HL-60/S4 (cell line): ENCODE measurements around the gene KATNAL2.
"Not testable (repeated sequence)": the region's sequence is repeated elsewhere in the genome, so short reads cannot be mapped to it uniquely, and the experiment has no call there.

ENCODE experiments used
- in situ Hi-C: fragments of 300-500 bp; cut with MboI; formaldehyde crosslinking; loops from 2 replicates; pipeline ENCODE4 v1.14.3; 2022; ENCODE audit warnings: low sequenced_read_pairs

The KATNAL2 gene

DNA sequence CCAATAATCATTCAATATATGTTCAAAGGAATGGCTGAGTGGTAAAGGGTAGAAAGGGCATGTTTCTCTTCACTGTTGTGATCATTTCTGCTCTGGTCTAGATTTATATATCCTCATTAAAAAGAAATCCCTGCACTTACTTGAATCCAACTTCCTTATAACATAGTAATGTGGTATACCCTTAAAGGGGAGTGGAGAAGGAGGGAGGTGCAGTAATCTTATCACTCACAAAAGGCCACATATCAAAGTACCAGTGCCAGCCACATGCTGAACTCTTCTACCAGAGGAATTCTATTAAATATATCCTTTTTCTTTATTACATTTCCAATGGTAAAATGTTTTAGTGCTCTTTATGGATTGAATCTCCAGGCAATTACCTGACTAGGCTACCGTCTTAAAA lies 3.3 kb downstream of the KATNAL2 start:
- in situ Hi-C loops, result no loop called here

GRCh38 chr18:46939337-46939963 lies 22.0 kb downstream of the KATNAL2 start:
- in situ Hi-C loops, result no loop called here

GRCh38 chr18:46939998-46940571 lies 22.7 kb downstream of the KATNAL2 start:
- in situ Hi-C loops, result no loop called here

- in situ Hi-C loops, result no loop called here
Observed at GRCh38 chr18:46942646-46943045, 25.2 kb downstream of the KATNAL2 start.

DNA sequence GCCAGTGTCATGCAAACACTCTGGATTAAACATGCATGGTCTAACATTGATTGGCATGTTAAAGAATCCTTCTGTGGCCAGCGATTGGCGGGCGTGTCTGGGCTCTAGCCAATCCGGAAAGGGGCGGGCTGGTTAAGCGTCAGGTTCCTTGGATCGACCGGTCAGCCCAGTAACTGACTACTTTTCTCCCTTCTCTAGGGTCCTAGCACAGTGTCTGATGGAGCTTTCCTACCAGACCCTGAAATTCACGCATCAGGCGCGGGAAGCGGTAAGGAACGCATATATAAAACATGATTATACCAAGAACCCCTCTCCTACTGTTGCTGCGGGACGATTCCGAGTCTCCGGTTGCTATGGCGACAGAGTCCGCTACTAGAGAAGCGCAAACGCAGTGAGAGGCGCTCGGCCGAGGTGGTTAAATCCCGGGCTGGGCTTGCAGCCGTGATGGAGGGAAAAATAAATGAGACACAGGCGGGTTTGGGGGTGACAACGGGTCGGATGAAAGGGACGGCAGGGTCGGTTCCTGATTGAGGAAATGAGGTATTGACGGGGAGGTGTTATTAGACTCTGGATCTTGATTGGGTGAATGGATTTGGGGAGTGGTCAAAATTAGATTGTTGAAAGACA lies 29.4 kb downstream of the KATNAL2 start:
- in situ Hi-C loops, result no loop called here

DNA sequence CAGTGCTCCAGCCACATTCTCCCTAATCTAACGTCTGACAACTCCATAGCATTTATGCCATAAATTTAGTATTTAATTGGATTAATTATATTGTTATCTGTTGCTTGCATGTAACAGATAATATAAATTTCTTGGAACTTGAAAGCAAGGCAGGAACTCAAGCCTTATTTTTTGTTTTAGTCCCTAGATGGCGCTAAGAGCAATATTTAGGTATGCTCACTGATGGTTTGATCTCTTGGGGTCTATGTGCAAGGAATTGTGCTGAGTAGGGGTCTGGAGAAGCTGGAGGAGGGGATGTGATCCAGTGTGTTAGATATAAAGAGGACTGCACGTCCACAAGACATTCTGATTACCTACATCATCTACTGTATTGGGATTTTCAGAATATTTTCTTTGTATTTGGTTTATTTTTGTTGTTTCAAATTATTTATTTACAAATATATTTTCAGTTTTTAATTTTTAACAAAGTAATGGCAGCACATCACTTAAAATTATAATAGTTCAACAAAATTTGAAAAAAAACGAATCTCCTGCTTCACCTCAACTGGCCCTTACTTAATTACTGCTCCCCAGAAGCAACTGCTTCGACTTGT lies 32.8 kb downstream of the KATNAL2 start:
- in situ Hi-C loops, result no loop called here

- in situ Hi-C loops, result no loop called here
Observed at GRCh38 chr18:46953195-46953594, 35.8 kb downstream of the KATNAL2 start.

DNA sequence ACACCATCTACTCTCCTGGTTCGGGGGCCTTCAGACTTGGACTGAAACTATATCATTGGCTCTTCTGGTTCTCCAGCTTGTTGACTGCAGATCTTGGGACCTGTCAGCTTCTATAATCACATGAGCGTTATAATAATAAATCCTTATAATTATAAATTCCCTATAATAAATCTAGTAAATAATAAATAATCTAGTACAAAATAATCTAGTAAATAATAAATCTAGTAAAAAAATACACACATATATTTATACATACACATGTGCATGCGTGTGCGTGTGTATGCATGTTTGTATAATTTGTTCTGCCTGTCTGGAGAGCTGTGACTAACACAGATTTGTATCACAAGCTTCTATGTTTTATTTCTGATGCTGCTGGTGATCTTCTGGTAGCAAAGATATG lies 40.8 kb downstream of the KATNAL2 start:
- in situ Hi-C loops, result no loop called here

- in situ Hi-C loops, result not testable (repeated sequence)
Observed at GRCh38 chr18:46963656-46964578, 46.5 kb downstream of the KATNAL2 start.

GRCh38 chr18:46964579-46965293 lies 47.3 kb downstream of the KATNAL2 start:
- in situ Hi-C loops, result not testable (repeated sequence)

DNA sequence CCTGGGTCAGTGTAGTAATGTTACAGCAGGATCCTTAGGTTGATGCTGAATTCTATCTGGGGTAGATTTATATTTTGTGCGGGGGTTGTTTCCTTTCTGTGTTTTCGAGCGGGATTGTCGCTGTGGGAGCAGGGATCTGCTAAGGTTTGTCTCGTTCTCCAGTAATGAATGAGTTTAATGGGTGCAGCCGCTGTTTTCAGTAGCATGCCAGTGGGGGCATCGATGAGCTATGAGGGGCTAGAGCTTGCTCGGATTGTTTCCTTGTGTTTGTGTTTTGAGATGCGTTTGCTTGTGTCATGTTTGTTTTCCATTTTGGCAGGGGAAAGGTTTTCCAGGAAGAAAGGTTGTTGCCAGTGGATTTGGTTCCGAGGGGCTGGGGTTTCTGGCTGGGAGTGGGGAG lies 48.9 kb downstream of the KATNAL2 start:
- in situ Hi-C loops, result not testable (repeated sequence)

DNA sequence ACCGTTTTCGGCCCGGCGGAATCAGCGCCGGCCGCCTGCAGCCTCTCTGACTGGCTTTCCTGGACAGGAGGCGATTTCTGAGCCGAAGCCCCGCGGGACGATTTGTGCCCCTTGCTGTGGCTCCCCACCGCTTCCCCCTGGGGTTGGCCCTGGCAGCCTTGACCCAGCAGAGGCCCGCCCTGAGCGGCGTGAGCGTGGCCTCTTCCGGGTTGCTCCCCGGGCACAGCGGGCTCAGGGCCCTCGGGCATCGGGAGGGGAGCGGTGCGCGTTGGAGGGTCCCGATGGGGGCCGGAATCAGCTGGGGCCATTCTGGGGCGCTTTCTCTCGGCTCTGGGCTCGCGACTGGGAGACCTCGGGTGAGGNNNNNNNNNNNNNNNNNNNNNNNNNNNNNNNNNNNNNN lies 52.1 kb downstream of the KATNAL2 start:
- in situ Hi-C loops, result not testable (repeated sequence)

GRCh38 chr18:47019870-47020269 lies 102.5 kb downstream of the KATNAL2 start:
- in situ Hi-C loops, result not testable (repeated sequence)

GRCh38 chr18:47020757-47021156 lies 103.4 kb downstream of the KATNAL2 start:
- in situ Hi-C loops, result not testable (repeated sequence)

GRCh38 chr18:47022821-47023220 lies 105.4 kb downstream of the KATNAL2 start:
- in situ Hi-C loops, result not testable (repeated sequence)

GRCh38 chr18:47023769-47024465 lies 106.5 kb downstream of the KATNAL2 start:
- in situ Hi-C loops, result not testable (repeated sequence)

DNA sequence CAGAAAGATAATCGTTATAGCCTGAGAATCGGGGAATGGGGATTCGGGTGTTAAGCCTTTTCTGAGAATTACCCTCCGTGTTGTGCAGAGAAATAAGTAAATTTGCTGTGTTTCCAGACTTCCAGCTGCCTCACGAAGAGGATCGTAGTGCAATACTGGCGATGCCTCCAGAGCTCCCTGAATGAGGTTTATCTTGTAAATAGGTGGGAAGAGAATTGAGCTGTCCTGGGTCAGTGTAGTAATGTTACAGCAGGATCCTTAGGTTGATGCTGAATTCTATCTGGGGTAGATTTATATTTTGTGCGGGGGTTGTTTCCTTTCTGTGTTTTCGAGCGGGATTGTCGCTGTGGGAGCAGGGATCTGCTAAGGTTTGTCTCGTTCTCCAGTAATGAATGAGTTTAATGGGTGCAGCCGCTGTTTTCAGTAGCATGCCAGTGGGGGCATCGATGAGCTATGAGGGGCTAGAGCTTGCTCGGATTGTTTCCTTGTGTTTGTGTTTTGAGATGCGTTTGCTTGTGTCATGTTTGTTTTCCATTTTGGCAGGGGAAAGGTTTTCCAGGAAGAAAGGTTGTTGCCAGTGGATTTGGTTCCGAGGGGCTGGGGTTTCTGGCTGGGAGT lies 108.3 kb downstream of the KATNAL2 start:
- in situ Hi-C loops, result not testable (repeated sequence)

- in situ Hi-C loops, result not testable (repeated sequence)
Observed at GRCh38 chr18:47028738-47029137, 111.3 kb downstream of the KATNAL2 start.

DNA sequence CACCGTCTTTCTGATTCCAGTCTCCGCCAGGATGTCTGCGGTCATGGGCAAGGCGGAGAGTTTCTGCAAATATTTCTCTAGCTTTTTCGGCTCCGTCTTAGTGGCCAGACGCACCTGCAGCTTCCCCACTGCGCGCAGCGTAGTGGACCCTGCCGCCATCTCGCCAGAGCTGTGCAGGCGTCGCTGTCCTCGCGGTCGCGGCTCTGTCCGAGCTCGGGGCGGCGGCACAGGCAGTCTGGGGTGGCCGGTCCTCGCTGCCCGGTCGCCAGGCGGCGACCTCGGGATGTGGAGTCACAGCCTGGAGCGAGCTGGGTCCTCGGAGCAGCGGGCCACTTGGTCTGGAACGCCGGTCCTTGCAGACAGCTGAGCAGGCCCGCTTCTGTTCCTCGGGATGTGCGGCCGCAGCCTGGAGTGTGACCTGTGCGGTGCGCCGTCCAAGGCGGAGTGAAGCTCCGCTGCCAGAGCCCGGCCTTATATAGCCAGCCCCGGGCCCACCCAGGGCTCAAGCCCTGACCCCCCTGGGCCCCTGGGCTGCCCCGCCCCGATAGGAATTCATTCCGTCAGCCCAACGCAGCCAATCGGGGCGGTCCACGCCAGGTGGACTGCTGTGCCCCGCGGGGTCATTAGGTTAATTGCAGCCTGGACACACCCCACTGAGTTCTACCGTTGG lies 112.4 kb downstream of the KATNAL2 start:
- in situ Hi-C loops, result not testable (repeated sequence)
